GM21447 (cell line): ENCODE data around the gene PTH1R.

Experiments used
- ATAC-seq: cut with Tn5 transposase; IDR thresholded peaks from one replicate; pipeline ENCODE4 v1.9.1; 2021; ENCODE audit not compliant: unreplicated experiment

Gene PTH1R

GRCh38 chr3:46881596-46882376 is 4.3 kb downstream of the PTH1R start:
- no peak for ATAC-seq

- no peak for ATAC-seq
Observed at GRCh38 chr3:46882377-46883053, 5.0 kb downstream of the PTH1R start.

GRCh38 chr3:46883054-46883829 is 5.7 kb downstream of the PTH1R start:
- no peak for ATAC-seq

GRCh38 chr3:46883830-46884185 is 6.3 kb downstream of the PTH1R start:
- no peak for ATAC-seq

GRCh38 chr3:46884427-46884826 is 6.9 kb downstream of the PTH1R start:
- ATAC-seq: no peak

- ATAC-seq: no peak
Observed at GRCh38 chr3:46884929-46885328, 7.4 kb downstream of the PTH1R start.

GRCh38 chr3:46885612-46886011 is 8.1 kb downstream of the PTH1R start:
- no peak for ATAC-seq

GRCh38 chr3:46887980-46888494 is 10.5 kb downstream of the PTH1R start:
- no peak for ATAC-seq

- ATAC-seq: no peak
Observed at GRCh38 chr3:46888705-46889104, 11.2 kb downstream of the PTH1R start.

- ATAC-seq: no peak
Observed at GRCh38 chr3:46889381-46890110, 12.0 kb downstream of the PTH1R start.

- ATAC-seq: no peak
Observed at GRCh38 chr3:46890132-46890531, 12.6 kb downstream of the PTH1R start.

GRCh38 chr3:46891132-46891531 is 13.6 kb downstream of the PTH1R start:
- no peak for ATAC-seq

- ATAC-seq: no peak
Observed at GRCh38 chr3:46892285-46893145, 15.0 kb downstream of the PTH1R start.

- ATAC-seq: no peak
Observed at GRCh38 chr3:46893146-46893748, 15.7 kb downstream of the PTH1R start.

- ATAC-seq: no peak
Observed at GRCh38 chr3:46893763-46894162, 16.2 kb downstream of the PTH1R start.

GRCh38 chr3:46894256-46894655 is 16.7 kb downstream of the PTH1R start:
- no peak for ATAC-seq

GRCh38 chr3:46895204-46895660 is 17.7 kb downstream of the PTH1R start:
- ATAC-seq: no peak

- ATAC-seq: no peak
Observed at GRCh38 chr3:46895761-46896160, 18.2 kb downstream of the PTH1R start.

- no peak for ATAC-seq
Observed at GRCh38 chr3:46896386-46896785, 18.9 kb downstream of the PTH1R start.

- ATAC-seq: no peak
Observed at GRCh38 chr3:46897031-46897430, 19.5 kb downstream of the PTH1R start.
